Suppressor macrophage (primary cell): Measurements from ENCODE around the gene FOSL2.

ENCODE experiments used
- DNase-seq, 4 experiments: peaks; one replicate each; pipeline ENCODE4 v3.0.0-alpha.2; 2020 to 2022

Gene FOSL2

DNA sequence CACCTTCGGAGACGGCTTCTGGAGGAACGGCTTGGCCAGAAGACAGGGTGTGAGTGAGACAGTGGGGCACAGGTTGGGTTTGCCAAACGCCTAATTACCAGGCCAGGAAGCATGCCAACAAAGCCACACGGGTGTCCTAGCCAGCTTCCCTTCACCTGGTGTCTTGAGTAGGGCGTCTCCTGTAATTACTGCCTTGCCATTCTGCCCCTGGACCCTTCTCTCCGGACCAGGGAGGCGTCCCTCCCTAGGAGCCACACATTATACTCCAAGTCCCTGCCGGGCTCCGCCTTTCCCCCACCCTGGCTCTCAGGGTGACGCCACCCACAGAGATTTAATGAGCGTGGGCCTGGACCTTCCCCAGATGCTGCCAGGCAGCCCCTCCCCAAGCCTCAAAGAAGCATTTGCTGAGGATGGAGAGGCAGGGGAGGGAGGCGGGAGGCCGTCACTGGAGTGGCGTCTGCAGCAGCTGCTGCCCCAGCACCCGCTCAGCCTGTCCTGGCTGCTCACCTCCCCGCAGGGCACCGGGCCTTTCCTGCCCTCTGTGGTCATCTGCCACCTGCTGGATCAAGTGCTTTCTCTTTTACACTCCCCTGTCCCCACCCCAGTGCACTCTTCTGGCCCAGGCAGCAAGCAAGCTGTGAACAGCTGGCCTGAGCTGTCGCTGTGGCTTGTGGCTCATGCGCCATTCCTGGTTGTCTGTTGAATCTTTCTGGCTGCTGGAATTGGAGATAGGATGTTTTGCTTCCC lies 20.7 kb downstream of the FOSL2 start:
- DNase-seq, result peak in 1 of 4 experiments; percentile 1

DNA sequence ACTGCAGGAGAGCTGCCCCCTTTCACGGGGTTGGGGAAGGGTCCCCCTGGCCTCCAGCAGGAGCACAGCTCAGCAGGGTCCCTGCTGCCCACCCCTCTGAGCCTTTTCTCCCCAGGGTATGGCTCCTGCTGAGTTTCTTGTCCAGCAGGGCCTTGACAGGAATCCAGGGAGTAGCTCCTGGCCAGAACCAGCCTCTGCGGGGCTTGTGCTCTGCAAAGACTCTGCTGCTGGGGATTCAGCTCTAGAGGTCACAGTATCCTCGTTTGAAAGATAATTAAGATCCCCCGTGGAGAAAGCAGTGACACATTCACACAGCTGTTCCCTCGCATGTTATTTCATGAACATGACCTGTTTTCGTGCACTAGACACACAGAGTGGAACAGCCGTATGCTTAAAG lies 21.2 kb downstream of the FOSL2 start:
- no peak for DNase-seq

DNA sequence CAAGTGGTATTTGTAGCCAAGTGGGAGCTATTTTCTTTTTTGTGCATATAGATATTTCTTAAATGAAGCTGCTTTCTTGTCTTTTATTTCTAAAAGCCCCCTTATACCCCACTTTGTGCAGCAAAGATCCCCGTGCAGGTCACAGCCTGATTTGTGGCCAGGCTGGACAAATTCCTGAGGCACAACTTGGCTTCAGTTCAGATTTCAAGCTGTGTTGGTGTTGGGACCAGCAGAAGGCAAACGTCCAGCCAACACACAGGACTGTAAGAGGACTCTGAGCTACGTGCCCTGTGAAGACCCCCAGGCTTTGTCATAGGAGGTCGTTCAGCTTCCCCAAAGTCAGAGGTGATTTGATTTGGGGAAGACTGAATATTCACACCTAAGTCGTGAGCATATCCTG lies 21.9 kb downstream of the FOSL2 start:
- peak in 1 of 4 experiments; percentile 5 for DNase-seq

DNA sequence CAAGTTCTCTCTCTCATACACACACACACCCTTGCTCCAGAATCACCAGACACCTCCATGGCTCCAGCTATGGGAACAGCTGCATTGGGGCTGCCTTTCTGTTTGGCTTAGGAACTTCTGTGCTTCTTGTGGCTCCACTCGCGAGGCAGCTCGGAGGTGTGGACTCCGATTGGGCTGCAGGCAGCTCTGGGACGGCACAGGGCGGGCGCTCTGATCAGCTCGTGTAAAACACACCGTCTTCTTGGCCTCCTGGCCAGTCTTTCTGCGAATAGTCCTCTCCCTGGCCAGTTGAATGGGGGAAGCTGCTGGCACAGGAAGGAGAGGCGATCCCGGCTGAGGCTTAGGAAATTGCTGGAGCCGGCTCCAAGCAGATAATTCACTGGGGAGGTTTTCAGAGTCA lies 22.4 kb downstream of the FOSL2 start:
- peak in 1 of 4 experiments; percentile 13 for DNase-seq

DNA sequence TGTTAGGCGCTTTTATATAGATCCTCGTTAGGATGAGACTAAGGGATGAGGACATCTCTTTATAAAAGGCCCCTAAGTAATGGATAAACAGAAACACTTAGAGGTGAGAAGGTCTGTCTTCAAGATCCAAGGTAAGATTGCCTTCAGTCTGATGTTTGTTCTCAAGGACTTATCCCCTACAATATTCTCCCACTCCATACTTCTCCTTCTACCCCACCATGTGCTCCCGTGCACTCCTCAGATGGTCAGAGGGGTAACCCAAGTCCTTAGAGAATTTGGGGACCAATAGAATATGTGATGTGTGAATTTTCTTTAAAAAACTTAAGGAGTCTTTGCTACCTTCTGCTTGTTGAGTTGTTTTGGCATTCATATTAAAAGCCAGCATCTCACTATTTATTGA lies 23.1 kb downstream of the FOSL2 start:
- DNase-seq, result peak in 1 of 4 experiments; percentile 1

DNA sequence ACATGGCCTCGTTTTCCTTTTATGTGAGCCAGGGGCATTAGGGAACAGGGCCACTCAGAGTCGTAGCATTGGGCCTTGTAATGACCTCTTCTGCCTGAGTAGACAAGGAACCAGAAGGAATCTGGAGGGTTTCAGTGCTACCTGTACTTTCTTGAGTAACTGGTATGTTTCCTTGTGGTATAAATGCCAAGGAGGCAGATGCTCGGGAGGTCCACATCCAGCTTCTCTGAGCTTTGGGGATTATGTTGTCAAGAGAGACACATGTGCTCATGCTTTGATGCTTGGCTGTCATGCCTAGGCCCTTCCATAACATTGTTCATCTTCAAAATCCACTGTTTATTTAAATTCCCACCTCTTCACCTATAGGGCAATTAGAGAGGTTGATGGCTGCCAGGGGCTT lies 26.3 kb downstream of the FOSL2 start:
- peak in 1 of 4 experiments; percentile 15 for DNase-seq

DNA sequence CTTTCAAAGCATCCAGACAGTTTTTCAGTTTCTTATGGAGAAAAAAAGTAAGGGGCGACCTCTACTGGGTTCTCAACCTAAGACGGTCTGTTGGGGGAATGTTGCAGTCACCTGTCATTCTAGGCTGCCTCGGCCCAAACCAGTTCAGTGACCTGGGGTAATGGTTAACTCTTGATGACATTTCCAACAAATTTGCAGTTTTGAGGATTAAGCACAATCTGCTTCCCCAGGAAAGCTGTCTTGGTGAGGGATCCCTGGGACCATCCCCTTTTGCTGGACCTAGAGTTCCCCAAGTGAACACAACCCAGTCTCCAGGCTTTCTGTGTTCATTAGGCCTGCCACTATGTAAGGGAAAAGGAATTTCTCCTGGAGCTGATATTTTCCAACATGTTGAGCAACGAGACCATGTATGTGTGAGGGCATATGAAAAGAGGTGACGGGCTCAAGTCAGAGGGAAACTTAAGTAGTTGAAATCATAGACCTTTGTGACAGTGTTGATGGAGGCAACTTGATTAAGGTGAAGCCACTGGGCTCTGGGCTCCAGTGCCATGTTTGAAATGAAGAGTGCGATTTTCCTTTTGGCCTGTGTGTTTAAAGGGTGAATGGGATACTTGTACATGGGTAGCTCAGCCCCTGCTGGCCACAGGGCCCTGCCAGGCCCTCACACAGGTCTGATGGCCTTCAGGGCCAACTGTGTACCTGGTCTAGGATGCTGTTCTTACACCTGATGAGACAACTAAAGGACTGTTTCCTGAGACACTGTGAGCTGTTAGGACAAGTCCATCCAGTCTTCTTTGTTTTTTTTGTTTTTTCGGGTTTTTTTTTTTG lies 27.0 kb downstream of the FOSL2 start:
- peak in 1 of 4 experiments; percentile 26 for DNase-seq

DNA sequence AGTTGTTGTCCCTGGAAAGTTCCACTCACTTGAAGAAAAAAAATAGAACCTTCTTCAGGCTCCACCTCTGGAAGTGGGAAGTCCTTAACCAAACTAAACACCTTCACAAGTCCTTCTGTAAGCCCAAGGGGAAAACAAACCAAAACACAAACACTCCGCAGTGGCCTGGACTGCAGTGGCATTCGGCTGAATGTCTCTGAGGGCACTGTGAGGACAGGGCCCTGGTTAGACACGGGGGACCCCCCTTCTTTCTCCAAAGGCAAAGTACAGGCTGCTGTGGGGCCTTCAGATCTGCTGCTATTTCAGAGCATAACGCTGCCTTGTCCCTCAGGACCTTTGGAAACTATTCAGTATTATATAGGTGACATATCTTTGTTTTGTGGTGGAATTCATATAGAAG lies 28.1 kb downstream of the FOSL2 start:
- DNase-seq, result peak in 1 of 4 experiments; percentile 23

DNA sequence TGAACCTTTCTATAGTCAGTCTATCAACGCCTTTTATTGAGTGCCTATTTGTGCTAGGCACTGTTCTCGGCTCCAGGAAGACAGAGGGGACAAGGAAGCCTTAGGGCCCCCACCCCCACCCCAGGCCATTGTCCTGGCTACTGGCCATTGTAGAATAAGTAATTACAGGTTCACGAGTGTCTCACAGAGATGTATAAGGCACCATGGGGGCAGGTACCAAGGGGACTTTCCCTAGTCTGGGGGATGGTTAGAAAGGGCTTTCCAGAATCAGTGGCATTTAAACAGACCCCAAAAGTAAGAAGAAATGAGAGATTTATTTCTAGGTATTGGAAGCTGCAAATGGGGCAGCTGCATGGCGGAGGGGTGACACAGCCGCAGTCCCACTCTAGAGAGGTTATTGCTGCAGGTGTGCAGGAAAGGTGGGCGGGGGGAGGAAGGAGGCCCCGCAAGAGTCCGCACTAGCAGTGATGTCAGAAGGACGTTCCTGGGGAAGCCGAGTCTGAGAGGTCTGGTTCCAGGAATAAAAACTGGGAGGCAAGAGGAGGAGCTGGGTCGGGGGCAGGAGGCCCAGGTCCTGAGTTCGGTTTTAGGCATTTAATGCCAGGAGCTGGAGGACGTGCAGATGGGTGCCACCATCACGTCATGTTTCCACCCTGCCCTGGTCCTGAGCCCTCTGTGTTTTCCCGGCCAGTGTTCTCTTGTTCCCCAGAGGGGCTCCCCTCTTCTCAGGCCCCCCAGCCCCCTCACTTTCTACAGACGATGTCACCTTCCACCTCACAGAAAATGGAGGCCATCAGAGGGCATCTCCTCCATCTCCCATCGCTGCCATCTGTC lies 30.5 kb downstream of the FOSL2 start:
- DNase-seq, result no peak

DNA sequence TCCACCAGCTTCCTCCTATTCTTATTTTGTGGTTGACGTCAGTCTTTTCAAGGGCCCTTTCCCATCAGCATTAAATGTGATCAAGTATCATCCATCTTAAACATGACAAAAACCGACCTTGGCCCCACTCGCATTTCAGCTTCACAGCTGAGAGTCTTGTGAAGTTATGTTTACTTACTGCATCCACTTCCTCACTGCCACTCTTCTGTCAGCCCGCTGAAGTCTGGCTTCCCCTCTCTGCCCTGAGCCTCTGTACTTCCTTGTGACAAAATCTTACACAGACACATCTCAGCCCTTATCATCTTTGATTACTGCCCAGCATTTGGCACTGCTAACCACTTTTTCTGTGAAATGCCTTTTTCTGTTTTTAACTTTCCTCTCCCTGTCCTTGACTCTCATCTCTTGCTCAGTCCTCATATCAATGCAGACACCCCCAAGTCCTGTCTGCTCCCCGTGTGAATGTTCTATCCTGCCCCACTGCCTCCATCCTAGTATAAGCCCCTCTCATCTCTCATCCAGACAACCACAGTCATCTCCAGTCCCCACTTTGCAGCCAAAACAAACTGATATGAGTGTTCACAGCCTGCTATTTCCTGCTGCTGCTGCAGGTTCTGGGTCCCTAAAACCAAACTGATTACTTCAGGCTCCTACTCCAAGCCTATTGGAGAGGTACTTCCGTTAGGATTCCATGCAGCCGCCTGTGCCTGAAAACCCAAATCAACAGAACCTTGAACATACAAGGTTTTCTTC lies 31.4 kb downstream of the FOSL2 start:
- DNase-seq, result peak; percentile 77 to 85 (median 84)

DNA sequence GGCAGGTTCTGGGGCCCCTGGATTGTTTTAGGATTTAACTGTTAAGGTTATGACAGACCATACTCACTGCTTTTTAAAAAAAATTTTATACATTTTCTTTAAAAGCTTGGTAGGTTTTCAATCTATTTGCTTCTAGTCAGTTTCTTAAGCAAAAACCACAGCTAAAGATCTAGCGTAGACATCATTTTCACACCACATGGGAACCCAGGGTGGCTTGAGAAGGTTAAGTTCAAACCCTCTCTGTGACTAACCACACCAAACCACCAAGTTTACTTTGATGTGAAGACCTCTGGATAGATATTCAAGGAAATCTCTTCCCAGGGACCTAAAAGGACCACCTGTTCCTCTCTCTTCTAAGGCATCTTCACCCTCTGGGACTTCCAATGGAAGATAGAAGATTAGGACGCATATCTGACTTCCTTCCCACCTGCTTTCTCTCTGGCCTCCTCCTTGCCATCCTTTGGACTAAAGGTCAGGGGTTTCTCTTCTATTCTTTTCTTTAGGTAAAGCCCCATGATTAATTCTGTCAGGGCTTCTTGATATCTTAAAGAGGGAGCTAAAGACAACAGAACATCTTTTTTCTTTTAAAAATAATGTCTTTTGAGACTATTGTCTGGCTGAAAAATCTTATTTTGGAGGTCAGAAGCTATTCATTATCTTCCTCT lies 32.3 kb downstream of the FOSL2 start:
- no peak for DNase-seq

DNA sequence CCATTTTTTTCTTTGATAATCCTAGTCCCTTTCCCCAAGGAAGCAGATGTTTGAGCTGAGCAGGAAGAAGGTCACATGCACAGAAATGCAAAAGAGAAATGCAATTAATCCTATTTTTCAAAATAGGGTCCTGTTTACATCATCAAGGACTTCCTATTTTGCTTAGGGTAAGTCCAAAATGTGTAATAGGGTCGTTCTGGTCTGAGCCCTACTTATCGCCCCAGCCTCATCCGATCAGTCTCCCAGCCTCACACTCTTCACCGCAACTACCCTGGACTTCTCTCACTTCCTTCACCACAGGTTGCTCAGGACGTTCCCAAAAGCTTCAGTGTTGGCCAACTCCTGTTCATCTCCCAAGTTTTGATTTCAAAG lies 32.8 kb downstream of the FOSL2 start:
- peak; percentile 20 to 65 (median 54) for DNase-seq

DNA sequence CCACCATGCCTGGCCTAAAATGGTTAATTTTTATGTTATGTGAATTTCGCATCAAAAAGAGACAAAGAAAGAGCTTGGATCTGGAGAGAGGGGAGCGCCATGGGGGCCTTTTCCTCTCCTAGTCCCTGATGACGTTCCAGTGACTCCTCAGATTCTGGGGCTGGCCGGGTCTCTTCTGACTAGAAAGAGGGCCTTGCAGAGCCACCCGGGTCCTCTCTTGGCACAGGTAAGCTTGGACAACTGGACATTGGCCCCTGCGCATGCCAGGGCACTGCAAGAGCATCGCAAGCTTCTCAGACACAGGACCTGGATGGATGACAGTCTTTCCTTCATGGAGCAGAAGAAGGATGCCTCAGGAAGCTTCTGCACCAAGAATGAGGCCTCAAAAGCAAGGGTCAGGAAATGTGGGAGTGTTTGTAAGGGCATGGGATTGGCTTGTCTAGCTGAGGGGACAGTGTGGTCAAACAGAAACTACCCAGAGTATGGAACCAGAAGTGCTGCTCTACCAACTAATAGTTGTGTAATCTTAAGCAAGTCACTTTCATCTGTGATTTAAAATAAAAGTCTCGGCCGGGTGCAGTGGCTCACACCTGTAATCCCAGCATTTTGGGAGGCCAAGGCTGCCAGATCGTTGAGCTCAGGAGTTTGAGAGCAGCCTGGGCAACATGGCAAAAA lies 35.2 kb downstream of the FOSL2 start:
- DNase-seq, result peak in 1 of 4 experiments; percentile 54

DNA sequence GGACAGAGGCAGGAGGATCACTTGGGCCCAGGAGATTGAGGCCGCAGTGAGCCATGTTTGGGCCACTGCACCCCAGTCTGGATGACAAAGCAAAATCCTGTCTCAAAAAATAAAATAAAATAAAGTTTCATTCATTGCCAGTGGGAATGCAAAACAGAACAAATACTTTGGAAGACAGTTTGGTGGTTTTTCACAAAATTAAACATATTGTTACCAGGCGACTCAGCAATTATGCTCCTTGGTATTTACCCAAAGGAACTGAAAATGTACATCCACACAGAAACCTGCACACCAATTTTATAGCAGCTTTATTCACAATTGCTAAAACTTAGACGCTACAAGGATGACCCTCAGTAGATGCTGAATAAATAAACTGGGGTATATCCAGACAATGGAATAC lies 35.8 kb downstream of the FOSL2 start:
- DNase-seq, result no peak

DNA sequence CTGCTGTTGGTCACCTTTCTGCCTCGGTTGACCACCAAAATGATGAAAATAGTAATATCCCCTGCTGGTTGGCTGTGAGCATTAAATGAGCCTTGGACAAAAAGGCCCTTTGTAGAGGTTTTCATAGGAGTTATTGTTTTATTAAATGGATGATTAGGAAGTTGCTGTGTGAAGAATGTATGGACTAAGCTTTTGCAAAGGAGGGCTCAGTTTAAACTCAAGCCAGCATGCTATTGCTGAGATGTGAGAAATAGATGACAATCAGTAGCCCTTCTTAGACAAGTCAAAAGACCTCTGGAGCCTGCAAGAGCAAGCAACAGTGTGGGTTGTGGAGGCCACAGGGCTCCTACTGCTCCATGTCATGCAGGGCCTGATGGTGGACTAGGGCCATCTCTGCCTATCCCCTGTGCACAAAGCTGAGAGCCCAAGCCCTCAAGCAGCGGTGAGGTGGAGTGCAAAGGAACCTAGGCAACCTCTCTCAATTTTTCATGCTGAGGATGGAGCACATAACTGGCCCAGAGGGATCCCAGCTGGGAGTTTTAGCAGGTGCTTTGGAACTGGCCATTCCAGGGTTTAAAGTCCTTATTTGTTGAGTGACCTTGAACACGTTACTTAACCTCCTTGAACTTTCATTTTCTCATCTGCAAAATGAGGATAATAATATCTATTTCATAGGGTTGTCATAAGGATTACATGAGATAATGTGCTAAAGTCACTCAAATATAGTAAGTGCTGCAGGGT lies 37.1 kb downstream of the FOSL2 start:
- no peak for DNase-seq

DNA sequence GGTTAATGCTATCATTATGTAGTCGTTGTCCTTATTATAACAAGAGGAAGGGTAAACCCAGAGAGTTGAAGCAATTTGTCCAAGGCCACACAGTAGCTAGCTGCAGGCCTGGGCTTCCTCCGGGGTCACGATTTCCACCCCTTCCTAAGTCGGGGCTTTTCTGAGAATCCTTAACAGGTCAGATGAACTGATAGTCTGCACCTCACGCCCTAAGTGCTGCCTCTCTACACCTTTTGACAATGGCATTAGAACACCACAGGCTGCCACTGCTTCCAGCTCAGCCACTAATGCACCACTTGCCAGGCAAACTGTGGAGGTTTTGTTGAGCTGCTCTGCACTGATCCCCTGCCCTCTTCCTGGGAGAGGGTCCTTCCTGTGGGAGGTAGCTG lies 37.7 kb downstream of the FOSL2 start:
- no peak for DNase-seq

DNA sequence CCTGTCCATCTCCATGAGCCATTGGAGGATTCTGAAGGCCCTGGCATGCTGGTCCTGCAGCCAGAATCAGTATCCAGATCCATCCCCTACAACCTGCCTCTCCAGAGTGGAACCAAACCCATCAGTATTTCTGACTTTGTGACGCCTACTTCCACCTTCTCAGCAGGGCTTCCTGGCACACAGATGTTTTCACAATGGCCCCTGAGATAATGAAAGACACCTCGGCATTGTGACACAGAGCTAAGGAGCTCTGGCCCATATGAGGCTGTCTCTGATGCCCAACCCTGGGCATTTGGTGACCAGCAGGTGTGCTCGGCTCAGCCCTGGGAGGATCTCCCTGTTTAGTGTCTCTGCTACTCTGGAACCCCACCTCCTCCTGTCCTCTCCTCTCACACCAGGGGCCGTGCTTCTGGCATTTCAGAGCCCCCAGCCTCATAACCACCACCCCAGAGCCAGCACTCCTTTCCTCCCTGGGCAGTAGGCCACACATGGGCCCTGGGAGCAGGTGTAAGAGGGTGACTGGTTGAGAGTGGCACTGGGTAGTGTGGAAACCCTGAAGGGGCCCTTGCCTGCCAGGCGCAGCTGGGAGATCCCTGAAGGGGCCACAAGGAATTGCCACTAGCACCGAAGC lies 38.2 kb downstream of the FOSL2 start:
- no peak for DNase-seq

DNA sequence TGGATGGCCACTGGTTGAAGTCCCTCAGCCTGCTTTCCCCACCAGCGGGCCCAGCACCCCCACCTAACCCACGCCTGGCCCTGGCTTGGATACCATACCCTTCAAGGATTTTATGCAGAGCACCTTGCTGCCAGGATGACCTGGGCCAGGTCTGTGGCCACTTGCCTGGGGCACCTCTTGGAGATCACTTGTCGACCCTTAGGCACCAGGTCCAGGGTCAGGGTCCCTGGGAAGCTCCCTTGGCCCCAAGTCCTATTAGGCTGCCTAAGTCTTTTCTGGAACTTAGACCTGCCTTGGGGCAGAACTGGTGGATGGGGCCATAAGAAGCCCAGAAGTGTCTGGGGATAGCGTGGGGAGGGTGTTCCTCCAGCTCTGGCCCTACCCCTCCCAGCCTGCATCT lies 39.1 kb downstream of the FOSL2 start:
- no peak for DNase-seq

DNA sequence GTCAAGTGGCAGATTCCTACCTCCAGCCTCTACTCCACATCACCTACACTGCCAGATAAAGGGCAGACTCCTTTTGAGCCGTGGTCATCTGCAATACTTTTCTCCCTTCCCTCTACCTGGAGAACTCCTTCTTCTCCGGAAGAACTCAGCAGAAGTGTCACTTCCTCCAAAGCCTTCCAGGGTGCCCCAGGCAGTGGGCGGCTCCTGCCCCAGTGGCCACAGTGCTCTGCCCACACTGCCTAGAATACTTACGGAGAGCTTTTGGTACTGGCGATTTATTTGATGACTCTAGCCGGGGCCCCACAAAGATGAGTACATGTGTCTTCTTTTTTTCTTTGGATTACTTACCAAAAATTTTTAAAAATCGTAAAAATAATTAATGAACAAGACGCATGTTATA lies 39.7 kb downstream of the FOSL2 start:
- peak; percentile 58 to 83 (median 78) for DNase-seq

DNA sequence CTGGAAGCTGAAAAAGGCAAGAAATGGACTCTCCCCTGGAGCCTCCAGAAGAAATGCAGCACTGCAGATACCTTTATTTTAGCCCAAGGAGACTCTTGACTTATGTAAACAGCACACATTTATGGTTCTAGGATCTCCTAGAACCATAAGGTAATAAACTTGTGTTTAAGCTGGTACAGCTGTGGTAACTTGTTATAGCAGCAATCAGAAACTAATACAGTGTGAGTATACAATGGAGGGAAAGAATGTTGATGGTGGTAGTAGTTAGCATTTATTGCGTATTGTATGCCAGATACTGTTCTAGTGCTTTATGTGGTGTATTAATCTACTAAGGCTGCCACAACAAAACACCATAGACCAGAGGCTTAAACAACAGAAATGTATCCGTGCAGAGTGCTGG lies 40.6 kb downstream of the FOSL2 start:
- no peak for DNase-seq
